GM21717 (cell line): ENCODE measurements around the gene PDCD5.
"Not testable (repeated sequence)": the region's sequence is repeated elsewhere in the genome, so short reads cannot be mapped to it uniquely, and the experiment has no call there.

Experiments used
- ATAC-seq: cut with Tn5 transposase; IDR thresholded peaks from one replicate; pipeline ENCODE4 v1.9.1; 2021; ENCODE audit warnings: mild to moderate bottlenecking, moderate library complexity; ENCODE audit not compliant: unreplicated experiment

PDCD5 gene

GRCh38 chr19:32576790-32577189 lies 4.2 kb upstream of the PDCD5 start:
- no peak for ATAC-seq

DNA sequence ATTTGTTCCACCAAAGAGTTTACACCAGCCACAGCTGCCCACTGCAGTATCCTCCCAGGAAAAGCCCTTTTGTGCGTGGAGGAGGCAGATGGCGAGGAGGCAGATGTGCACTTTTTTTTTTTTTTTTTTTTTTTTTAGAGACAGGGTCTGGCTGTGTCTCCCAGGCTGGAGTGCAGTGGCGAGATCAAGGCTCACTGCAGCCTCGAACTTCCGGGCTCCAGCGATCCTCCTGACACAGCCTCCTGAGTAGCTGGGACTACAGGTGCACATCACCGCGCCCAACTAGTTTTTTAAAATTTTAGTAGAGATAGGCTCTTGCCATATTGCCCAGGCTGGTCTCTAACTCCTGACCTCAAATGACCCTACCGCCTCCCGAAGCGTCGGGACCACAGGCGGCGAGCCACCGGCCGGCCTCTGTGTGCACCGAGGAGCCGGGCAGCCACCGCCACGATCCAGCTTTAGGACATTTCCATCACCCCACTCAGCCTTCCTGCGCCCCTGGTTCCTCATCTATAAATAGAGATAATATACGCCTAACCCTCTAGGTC lies 563 bp upstream of the PDCD5 start:
- ATAC-seq: peak; percentile 16

DNA sequence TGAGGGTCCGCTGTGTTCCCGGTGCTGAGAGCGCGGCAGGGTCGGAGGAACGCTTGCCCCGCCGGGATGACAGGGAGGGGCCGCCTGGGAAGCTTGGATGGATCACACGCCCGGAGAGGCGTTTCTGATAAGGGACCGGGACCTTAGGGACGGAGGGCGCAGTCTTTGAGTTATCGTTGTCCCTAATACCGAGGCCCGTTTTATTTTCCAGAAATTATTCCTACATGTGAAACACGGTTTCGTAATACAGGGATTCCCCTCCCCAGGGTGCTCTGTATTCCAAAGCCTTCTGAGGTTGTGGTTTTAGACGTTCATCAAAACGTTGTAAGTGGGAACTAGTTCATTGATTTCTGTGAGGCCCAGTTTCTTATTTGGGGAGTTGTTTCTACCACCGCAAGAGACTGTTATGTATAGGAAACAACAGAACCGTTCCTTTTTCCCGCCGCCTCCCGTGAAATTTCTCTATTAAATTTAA lies 752 bp downstream of the PDCD5 start:
- peak; percentile 16 for ATAC-seq

GRCh38 chr19:32587747-32588504 lies 6.9 kb downstream of the PDCD5 start:
- not testable (repeated sequence) for ATAC-seq

DNA sequence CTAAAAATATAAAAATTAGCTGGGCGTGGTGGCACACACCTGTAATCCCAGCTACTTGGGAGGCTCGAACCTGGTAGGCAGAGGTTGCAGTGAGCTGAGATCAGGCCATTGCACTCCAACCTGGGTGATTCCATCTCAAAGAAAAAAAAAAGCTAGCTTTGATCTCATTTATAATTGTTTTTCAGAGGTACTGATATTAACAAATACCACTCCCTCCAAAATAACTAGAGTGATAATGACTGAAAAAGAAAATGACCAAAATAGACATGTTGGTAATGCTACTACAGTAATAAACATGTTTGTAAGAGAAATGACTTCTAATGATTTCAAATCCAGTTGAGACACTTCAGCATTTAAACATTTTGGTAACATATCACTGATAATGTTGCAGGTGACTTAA lies 13.0 kb downstream of the PDCD5 start:
- no peak for ATAC-seq

DNA sequence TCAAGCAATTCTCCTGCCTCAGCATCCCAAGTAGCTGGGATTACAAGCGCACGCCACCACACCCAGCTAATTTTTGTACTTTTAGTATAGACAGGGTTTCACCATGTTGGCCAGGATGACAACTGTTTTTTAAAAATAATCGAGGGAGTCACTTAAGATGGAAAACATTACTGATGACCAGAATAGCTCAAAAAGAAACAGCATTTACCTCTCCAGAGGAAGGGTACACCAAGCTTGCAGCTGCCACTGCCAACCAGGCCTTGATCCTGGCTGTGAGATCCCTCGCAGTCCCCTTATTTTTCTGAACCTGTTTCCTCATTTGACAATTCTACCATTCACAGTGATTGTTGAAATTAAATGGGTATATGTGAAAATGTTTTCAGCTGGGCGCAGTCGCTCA lies 14.5 kb downstream of the PDCD5 start:
- ATAC-seq: no peak

GRCh38 chr19:32598022-32598421 lies 17.0 kb downstream of the PDCD5 start:
- no peak for ATAC-seq

DNA sequence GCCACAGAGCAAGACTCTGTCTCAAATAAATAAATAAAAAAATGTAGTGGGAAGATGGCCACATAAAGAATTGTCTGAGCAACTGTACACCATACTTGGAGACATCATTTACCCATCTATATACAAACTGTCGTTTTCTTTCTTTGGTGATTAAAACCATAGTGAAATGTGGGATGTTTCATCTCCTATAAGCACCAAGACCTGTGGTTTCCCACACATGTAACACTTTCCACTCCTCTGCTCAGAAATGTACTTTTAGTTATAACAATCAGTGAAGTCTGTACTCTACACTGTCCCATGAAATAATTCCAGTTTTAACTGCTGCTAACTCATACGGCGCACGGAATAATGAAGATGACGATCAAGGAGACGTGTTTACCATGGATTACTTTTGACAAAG lies 18.3 kb downstream of the PDCD5 start:
- no peak for ATAC-seq

- no peak for ATAC-seq
These were observed 18.8 kb downstream of the PDCD5 start for GRCh38 chr19:32599736-32600157.

- ATAC-seq: no peak
These were observed 23.0 kb downstream of the PDCD5 start for GRCh38 chr19:32603961-32604360.

DNA sequence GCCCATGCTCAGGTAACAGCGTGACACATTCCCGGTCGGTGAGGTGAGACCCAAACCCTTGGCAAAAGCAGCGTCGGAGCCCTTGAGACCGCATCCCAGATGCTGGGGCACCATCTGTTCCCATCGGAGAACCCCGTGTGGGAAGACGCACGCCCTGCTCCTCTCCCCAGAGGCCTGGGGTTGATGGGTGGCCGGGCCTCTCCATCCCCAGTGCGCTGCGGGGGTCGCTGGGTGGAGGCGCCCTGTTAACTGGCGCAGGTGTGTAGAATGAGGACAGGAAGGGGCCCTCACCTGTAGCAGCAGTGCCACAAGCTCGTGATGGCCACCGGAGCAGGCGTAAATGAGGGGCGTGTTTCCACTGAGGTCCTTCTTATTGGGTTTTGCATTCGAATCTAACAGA lies 24.6 kb downstream of the PDCD5 start:
- no peak for ATAC-seq

DNA sequence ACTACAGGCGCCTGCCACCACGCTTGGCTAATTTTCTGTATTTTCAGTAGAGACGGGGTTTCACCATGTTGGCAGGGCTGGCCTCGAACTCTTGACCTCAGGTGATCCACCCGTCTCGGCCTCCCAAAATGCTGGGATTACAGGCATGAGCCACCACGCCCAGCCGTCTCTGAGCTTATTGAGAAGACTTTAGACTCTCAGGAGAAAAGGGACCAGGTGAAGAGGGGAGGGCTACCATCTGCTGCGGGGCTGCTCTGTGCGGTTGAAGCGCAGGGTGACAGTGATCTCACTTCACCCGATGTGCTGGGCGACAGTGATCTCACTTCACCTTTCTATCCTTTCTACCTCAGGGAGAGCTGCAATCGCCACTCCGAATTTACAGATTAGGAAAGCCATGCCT lies 25.3 kb downstream of the PDCD5 start:
- no peak for ATAC-seq

GRCh38 chr19:32607479-32607878 lies 26.5 kb downstream of the PDCD5 start:
- ATAC-seq: no peak

GRCh38 chr19:32611161-32611560 lies 30.2 kb downstream of the PDCD5 start:
- ATAC-seq: no peak

- ATAC-seq: no peak
These were observed 32.0 kb downstream of the PDCD5 start for GRCh38 chr19:32613008-32613407.

GRCh38 chr19:32614916-32615315 lies 33.9 kb downstream of the PDCD5 start:
- no peak for ATAC-seq

- ATAC-seq: no peak
These were observed 34.6 kb downstream of the PDCD5 start for GRCh38 chr19:32615569-32615968.

- no peak for ATAC-seq
These were observed 38.2 kb downstream of the PDCD5 start for GRCh38 chr19:32619051-32619685.

GRCh38 chr19:32622002-32622401 lies 41.0 kb downstream of the PDCD5 start:
- no peak for ATAC-seq

- ATAC-seq: no peak
These were observed 43.4 kb downstream of the PDCD5 start for GRCh38 chr19:32624410-32624809.

GRCh38 chr19:32626969-32627368 lies 46.0 kb downstream of the PDCD5 start:
- ATAC-seq: no peak

- no peak for ATAC-seq
These were observed 46.8 kb downstream of the PDCD5 start for GRCh38 chr19:32627714-32628270.
